Neuronal stem cell (in vitro differentiated cells): ENCODE data around the gene ESRP2.
A peak's percentile ranks its signal among the peaks of the same experiment; 100 is the strongest.

Experiments used
- DNase-seq: peaks from one replicate; pipeline ENCODE4 v3.0.0-alpha.2; 2013; ENCODE audit warnings: low spot score
- H2AFZ ChIP-seq: one replicate; pipeline ENCODE4 v1.6.1; 2013; ENCODE audit warnings: mild to moderate bottlenecking, low read length, inconsistent platforms
- H2AK5ac ChIP-seq: 2 replicates; pipeline ENCODE4 v1.6.1; 2013; ENCODE audit warnings: low read depth, mild to moderate bottlenecking, inconsistent platforms, low read length, moderate library complexity, mixed read lengths
- H2BK120ac ChIP-seq: 2 replicates; pipeline ENCODE4 v1.6.1; 2013; ENCODE audit warnings: low read depth, mild to moderate bottlenecking, inconsistent platforms, low read length, moderate library complexity, mixed read lengths
- H2BK12ac ChIP-seq: one replicate; pipeline ENCODE4 v1.6.1; 2013; ENCODE audit warnings: low read length, inconsistent platforms
- H2BK15ac ChIP-seq: 2 replicates; pipeline ENCODE4 v1.6.1; 2013; ENCODE audit warnings: mild to moderate bottlenecking, low read length, inconsistent platforms, mixed read lengths
- H2BK5ac ChIP-seq: one replicate; pipeline ENCODE4 v1.6.1; 2013; ENCODE audit warnings: inconsistent platforms, mild to moderate bottlenecking, low read length, moderate library complexity
- H3K14ac ChIP-seq: one replicate; pipeline ENCODE4 v1.6.1; 2013; ENCODE audit warnings: low read length, inconsistent platforms
- H3K18ac ChIP-seq: 2 replicates; pipeline ENCODE4 v1.6.1; 2013; ENCODE audit warnings: low read length, inconsistent platforms
- H3K23ac ChIP-seq: 2 replicates; pipeline ENCODE4 v1.6.1; 2013; ENCODE audit warnings: low read depth, mild to moderate bottlenecking, mixed read lengths, low read length, inconsistent platforms; ENCODE audit not compliant: poor library complexity
- H3K27ac ChIP-seq: replicated peaks from 3 replicates; pipeline ENCODE4 v1.5.1; 2013; ENCODE audit warnings: low read length, inconsistent platforms
- H3K27me3 ChIP-seq, 3 experiments: 2 replicates each; pipeline ENCODE4 v1.6.1; 2013; ENCODE audit warnings: low read length in 3 of 3, mild to moderate bottlenecking in 2 of 3, inconsistent platforms in 1 of 3, low read depth in 1 of 3, mixed read lengths in 1 of 3, moderate library complexity in 1 of 3; ENCODE audit not compliant: control insufficient read depth in 3 of 3, insufficient read depth in 3 of 3
- H3K36me3 ChIP-seq, 2 donors: replicated peaks in 1 of 2; 2 replicates each; pipeline ENCODE4 v1.6.1; 2013; ENCODE audit warnings: low read length in 2 of 2; ENCODE audit not compliant: control insufficient read depth in 2 of 2, insufficient read depth in 2 of 2
- H3K4ac ChIP-seq: 2 replicates; pipeline ENCODE4 v1.6.1; 2013; ENCODE audit warnings: inconsistent platforms, mild to moderate bottlenecking, low read length, moderate library complexity
- H3K4me1 ChIP-seq, 2 donors: 1 replicate in 1 of 2; 2 replicates in 1 of 2; pipeline ENCODE4 v1.6.1; 2013; ENCODE audit warnings: low read length in 2 of 2, low read depth in 1 of 2; ENCODE audit not compliant: control insufficient read depth in 2 of 2, insufficient read depth in 1 of 2
- H3K4me2 ChIP-seq: one replicate; pipeline ENCODE4 v1.6.1; 2013; ENCODE audit warnings: mild to moderate bottlenecking, low read length, inconsistent platforms; ENCODE audit not compliant: insufficient read depth, poor library complexity, severe bottlenecking
- H3K4me3 ChIP-seq, 2 donors: 2 replicates each; pipeline ENCODE4 v1.5.1; 2013; ENCODE audit warnings: low read length in 2 of 2, mild to moderate bottlenecking in 2 of 2, inconsistent platforms in 1 of 2, moderate library complexity in 1 of 2
- H3K79me1 ChIP-seq: one replicate; pipeline ENCODE4 v1.6.1; 2013; ENCODE audit warnings: low read depth, mild to moderate bottlenecking, inconsistent platforms, low read length, moderate library complexity
- H3K9ac ChIP-seq: one replicate; pipeline ENCODE4 v1.6.1; 2013; ENCODE audit warnings: mild to moderate bottlenecking, low read depth, low read length, inconsistent platforms; ENCODE audit not compliant: poor library complexity
- H3K9me3 ChIP-seq, 2 donors: replicated peaks in 1 of 2; 2 replicates each; pipeline versions ENCODE3 to v1.6.1; 2013; ENCODE audit warnings: low read length in 2 of 2, mild to moderate bottlenecking in 2 of 2, inconsistent platforms in 1 of 2, low read depth in 1 of 2, mixed read lengths in 1 of 2, moderate library complexity in 1 of 2; ENCODE audit not compliant: control insufficient read depth in 2 of 2, insufficient read depth in 1 of 2
- H4K8ac ChIP-seq: one replicate; pipeline ENCODE4 v1.6.1; 2013; ENCODE audit warnings: low read depth, mild to moderate bottlenecking, inconsistent platforms, low read length, moderate library complexity
- H4K91ac ChIP-seq: one replicate; pipeline ENCODE4 v1.6.1; 2013; ENCODE audit warnings: low read length, low read depth, mild to moderate bottlenecking, inconsistent platforms; ENCODE audit not compliant: poor library complexity
- WGBS, 2 donors: extraction: QIAGEN DNeasy Blood & Tissue Kit; methylation state at CpG; one replicate each; pipeline ENCODE4 v1.1.7; 2013; ENCODE audit warnings: missing lambda C conversion rate in 2 of 2, mixed read lengths in 1 of 2; ENCODE audit not compliant: insufficient read length in 2 of 2, insufficient replicate concordance in 1 of 2; ENCODE audit errors: extremely low coverage in 2 of 2; 5-methylcytosine and 5-hydroxymethylcytosine counted together

The ESRP2 gene

DNA sequence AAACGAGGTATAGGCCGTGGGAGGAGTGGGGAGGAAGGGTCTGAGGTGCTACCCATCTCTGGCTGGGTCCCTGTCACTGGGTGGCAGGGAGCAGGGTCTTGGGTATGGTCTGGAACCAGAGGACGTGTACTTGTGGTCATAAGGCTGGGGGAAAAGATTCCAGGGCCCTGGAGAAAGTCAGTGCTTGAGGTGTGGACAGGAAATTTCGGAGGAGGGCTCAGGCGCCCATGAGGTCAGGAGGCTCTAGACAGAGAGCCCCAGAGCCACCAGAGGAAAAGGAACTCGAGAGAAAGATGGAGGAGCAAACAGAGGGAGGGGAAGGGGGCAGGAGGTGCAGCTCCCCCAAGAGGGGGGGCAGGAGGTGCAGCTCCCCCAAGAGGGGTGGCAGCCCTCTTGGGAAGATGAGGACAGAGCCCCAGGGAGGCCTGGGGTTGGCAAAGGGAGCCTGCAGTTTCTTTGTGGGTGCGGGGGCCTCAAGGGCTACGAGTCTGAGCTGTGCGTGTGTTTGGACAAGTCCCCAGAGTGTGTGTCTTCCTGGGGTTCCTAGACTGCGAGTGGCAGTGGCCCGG, 27.7 kb upstream of the ESRP2 start:
- Histone ChIP-seq H3K18ac (peak overlapping the region; percentile 98), H3K4me1 (peaks cover 0 to 8% of the 10 kb centered on the region in 2 donors), H3K27ac (no peak overlapping the region), H2AFZ (peak overlapping the region; percentile 94), H3K79me1 (peaks cover 3% of the 10 kb centered on the region), H2BK15ac (no peak overlapping the region), H2BK5ac (peak overlapping the region; percentile 44), H3K14ac (peak overlapping the region; percentile 95), H3K23ac (peak overlapping the region; percentile 99), H3K4ac (no peak overlapping the region), H2BK120ac (no peak overlapping the region), H3K9ac (peak overlapping the region; percentile 98), H2BK12ac (no peak overlapping the region), H3K4me2 (peak overlapping the region; percentile 99), H4K91ac (no peak overlapping the region), H3K27me3 (peaks cover 0 to 5% (median 0%) of the 10 kb centered on the region in 3 experiments), H4K8ac (no peak overlapping the region), H2AK5ac (peak overlapping the region; percentile 9), H3K4me3 (peak overlapping the region; percentile 88 to 92), H3K9me3 (peaks cover 0 to 2% of the 10 kb centered on the region in 2 donors), H3K36me3 (peaks cover 8 to 13% of the 10 kb centered on the region in 2 donors)
- WGBS, 2 donors, result no CpG with 5 or more reads among the region's 11 CpGs
- no peak for DNase-seq

DNA sequence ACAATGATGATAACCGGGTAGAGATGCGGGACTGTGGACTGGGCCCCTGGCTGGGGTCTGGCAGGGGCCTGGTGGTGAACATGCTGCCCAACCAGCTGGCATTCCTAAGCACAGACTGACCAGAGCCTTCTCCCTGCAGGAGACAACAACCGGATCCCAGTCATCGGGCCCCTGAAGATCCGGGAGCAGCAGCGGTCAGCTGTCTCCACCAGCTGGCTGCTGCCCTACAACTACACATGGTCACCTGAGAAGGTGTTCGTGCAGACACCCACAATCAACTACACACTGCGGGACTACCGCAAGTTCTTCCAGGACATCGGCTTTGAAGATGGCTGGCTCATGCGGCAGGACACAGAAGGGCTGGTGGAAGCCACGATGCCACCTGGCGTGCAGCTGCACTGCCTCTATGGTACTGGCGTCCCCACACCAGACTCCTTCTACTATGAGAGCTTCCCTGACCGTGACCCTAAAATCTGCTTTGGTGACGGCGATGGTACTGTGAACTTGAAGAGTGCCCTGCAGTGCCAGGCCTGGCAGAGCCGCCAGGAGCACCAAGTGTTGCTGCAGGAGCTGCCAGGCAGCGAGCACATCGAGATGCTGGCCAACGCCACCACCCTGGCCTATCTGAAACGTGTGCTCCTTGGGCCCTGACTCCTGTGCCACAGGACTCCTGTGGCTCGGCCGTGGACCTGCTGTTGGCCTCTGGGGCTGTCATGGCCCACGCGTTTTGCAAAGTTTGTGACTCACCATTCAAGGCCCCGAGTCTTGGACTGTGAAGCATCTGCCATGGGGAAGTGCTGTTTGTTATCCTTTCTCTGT, 23.3 kb upstream of the ESRP2 start:
- Histone ChIP-seq H2AFZ (no peak overlapping the region), H3K4ac (no peak overlapping the region), H3K4me3 (peak overlapping the region in 1 of 2 donors; percentile 32), H3K23ac (no peak overlapping the region), H4K91ac (no peak overlapping the region), H3K14ac (no peak overlapping the region), H2BK5ac (no peak overlapping the region), H3K9ac (no peak overlapping the region), H2BK12ac (no peak overlapping the region), H3K79me1 (no peaks in the 10 kb centered on the region), H3K27me3 (peaks cover 0 to 2% (median 0%) of the 10 kb centered on the region in 3 experiments), H3K4me2 (no peak overlapping the region), H2BK15ac (no peak overlapping the region), H3K36me3 (peaks cover 16 to 31% of the 10 kb centered on the region in 2 donors), H3K9me3 (no peaks in the 10 kb centered on the region), H3K18ac (no peak overlapping the region), H3K4me1 (peaks cover 5 to 10% of the 10 kb centered on the region in 2 donors), H4K8ac (no peak overlapping the region), H3K27ac (no peak overlapping the region), H2AK5ac (no peak overlapping the region), H2BK120ac (no peak overlapping the region)
- DNase-seq, result no peak
- WGBS, 2 donors, result no CpG with 5 or more reads among the region's 27 CpGs

DNA sequence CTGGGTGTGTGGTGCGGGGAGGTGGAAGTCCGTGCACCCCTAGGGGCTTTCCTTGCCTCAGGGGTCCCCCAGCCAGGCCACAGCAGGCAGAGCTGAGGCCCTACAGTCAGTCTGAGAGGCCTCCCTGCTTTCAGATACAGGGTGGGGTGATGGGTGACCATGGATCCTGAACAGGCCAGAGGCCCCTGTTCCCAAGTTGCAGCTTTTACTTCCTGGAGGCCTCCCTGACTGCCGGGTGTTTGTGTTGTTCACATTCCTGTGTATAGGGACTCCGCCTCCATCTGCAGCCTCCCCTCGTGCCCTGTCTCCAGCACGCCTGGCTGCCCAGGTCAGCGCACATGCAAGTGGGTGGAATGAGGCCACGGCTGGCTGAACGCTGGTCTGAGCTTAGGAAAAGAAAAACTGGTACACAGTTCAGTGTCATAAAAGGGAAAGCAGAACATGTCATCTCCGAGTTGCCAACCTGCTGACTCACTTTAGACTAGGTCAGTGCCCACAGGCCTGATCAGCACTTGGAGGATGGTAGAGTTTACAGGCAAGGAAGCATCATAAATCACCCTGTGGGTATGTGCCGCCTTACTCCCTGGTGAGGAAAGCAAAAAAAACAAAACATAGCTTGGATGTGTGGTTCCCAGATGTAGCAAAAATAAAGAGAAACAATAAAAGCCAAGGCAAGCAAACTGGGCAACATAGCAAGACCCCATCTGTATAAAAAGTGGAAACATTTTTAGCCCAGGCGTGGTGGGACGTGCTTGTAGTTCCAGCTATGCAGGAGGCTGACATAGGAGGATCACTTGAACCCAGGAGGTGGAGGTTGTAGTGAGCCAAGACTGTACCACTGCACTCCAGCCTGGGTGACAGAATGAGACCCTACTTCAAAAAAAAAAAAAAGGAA, 22.2 kb upstream of the ESRP2 start:
- H3K4me1 ChIP-seq, result peaks cover 5 to 10% of the 10 kb centered on the region in 2 donors
- H4K8ac ChIP-seq, result no peak overlapping the region
- H3K23ac ChIP-seq, result no peak overlapping the region
- DNase-seq, result no peak
- peaks cover 19 to 39% of the 10 kb centered on the region in 2 donors for H3K36me3 ChIP-seq
- H2BK120ac ChIP-seq, result no peak overlapping the region
- no peak overlapping the region for H2BK12ac ChIP-seq
- H3K4me3 ChIP-seq, result no peak overlapping the region
- H3K18ac ChIP-seq, result peak overlapping the region; percentile 77
- H3K9me3 ChIP-seq, result no peaks in the 10 kb centered on the region
- H3K4ac ChIP-seq, result no peak overlapping the region
- H2AFZ ChIP-seq, result peak overlapping the region; percentile 58
- no peak overlapping the region for H3K4me2 ChIP-seq
- H3K79me1 ChIP-seq, result no peaks in the 10 kb centered on the region
- peaks cover 0 to 2% (median 0%) of the 10 kb centered on the region in 3 experiments for H3K27me3 ChIP-seq
- H3K9ac ChIP-seq, result no peak overlapping the region
- H3K27ac ChIP-seq, result no peak overlapping the region
- no peak overlapping the region for H3K14ac ChIP-seq
- no CpG with 5 or more reads among the region's 13 CpGs for WGBS, 2 donors
- no peak overlapping the region for H4K91ac ChIP-seq
- H2BK15ac ChIP-seq, result no peak overlapping the region
- peak overlapping the region; percentile 90 for H2AK5ac ChIP-seq
- H2BK5ac ChIP-seq, result no peak overlapping the region
